GM18861 (cell line): ENCODE results near the gene STAC3.

Experiments
- ATAC-seq: cut with Tn5 transposase; IDR thresholded peaks from one replicate; pipeline ENCODE4 v1.9.1; 2021; ENCODE audit not compliant: unreplicated experiment

STAC3 gene

GRCh38 chr12:57236201-57236924 is 14.6 kb downstream of the STAC3 start:
- ATAC-seq, result no peak

- no peak for ATAC-seq
These were observed 15.3 kb downstream of the STAC3 start for GRCh38 chr12:57235728-57236131.

DNA sequence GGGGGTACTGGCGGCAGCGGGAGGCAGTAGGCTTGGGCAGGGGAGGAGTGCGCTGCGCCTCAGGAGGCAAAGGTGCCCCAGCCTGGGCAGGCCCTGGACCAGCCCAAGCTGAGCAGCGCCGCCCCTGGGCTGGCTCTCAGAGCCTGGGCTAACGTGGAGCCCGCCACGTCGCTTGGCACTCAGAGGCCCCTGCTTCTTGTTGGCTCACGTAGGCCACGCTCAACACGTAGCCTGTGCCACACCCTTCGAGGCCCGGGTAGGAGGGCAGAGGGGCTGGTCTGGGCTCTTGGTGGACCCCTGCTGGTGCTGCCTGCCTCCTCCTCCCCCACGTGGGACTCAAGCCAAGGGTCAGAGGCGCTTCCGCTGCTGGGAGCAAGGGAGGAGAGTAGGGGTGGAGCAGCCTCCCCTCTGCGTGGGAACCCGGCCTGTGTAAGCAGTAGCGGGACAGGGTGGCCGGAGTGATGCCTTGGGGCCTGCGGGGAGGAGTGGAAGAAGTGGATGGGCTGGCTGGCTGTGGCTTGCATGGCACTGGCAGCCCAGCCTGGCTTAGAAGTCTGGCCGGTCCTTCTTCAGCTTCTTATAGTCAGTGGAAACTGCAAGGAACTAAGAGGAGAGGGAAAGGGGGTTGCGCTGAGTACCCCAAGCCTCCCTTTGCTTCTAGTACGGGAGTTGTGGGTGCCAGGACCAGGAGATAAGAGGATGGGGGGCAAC is 15.8 kb downstream of the STAC3 start:
- ATAC-seq, result no peak

- ATAC-seq, result no peak
These were observed 16.4 kb downstream of the STAC3 start for GRCh38 chr12:57234571-57235016.

- no peak for ATAC-seq
These were observed 16.8 kb downstream of the STAC3 start for GRCh38 chr12:57234233-57234570.

DNA sequence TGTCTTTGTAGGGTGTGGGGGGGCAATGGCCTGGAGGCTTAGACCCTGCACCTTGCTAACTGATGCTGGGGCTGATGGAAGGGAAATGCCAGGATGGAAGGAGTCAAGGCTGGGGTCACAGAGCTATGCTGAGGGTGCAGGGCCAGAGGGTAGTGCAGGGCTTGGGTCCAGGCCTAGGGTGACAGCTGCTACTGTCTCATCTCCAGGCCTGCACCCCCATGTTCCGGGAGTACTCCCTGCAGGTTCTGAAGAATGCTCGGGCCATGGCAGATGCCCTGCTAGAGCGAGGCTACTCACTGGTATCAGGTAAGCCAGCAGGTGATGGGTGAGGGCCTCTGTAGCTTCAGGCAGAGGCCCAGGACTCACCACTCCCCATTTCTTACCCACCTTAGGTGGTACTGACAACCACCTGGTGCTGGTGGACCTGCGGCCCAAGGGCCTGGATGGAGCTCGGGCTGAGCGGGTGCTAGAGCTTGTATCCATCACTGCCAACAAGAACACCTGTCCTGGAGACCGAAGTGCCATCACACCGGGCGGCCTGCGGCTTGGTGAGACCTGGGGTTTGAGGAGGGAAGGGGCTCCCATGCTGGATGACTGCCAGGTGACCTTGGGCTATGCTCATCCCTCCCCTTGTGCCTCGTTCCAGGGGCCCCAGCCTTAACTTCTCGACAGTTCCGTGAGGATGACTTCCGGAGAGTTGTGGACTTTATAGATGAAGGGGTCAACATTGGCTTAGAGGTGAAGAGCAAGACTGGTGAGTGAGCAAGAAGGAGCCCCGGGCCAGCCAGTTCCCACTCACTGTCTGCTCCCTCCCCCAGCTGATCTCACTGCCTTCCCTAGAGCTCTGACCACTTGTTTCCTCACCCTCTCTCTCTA is 17.4 kb downstream of the STAC3 start:
- no peak for ATAC-seq

GRCh38 chr12:57232156-57232756 is 18.7 kb downstream of the STAC3 start:
- no peak for ATAC-seq

DNA sequence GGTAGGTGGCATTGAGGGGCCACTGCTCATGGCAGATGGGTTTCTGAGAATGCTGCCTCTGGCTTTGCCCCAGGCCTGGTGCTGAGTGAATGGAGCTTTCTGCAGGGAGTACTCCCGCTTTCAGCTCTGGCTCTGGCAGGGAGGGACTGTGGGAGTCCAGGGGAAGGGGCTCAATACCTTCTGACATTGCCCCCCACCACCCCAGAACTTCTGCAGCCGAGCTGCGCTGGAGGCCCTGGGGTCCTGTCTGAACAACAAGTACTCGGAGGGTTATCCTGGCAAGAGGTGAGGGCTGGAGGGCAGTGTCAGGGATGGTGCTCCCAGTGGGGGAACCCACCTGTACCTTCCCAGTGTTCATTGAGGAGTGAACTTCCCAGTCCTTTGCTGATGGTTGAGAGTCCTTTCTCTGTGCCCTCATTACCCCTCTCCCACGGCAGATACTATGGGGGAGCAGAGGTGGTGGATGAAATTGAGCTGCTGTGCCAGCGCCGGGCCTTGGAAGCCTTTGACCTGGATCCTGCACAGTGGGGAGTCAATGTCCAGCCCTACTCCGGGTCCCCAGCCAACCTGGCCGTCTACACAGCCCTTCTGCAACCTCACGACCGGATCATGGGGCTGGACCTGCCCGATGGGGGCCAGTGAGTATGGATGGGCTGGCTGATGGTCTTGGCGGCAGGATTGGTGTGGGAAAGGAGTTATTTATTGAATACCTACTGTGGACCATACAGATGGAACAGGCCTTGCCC is 19.5 kb downstream of the STAC3 start:
- ATAC-seq, result no peak

DNA sequence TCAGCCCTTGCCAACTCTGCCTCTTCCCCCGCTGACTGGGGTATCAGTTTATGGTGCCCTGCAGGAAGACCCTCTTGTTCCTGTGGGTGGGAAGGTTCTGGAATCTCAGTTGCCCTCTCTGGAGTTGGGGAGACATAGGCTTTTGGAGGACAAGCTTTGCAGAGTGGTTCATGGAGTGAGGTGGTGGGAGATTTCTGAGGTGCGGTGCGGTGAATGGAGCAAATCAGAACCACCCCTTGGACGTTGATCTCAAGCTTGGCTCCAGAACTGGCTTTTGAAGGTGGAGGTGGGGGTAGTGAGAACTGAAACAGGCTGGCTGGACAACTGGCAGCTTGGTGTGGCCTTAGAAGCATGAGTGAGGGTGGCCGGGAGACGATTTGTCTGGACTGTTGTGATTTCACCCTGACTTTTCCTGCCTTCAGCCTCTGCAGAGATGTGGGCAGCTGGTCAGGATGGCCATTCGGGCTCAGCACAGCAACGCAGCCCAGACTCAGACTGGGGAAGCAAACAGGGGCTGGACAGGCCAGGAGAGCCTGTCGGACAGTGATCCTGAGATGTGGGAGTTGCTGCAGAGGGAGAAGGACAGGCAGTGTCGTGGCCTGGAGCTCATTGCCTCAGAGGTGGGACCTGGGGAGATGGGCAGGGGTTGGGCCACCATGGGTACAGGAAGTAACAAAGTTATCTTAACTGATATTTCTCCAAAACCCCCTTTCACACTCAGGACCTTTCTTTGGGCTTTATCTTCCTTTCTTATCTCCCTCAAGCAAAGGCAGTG is 20.4 kb downstream of the STAC3 start:
- ATAC-seq, result no peak

- ATAC-seq, result peak; percentile 60
These were observed 21.2 kb downstream of the STAC3 start, which contains the start of gene SHMT2 for GRCh38 chr12:57229634-57230380. Gene SHMT2, plus strand, starts transcription at chr12:57229711. Its CDS starts 68 bp downstream, at chr12:57229779.

DNA sequence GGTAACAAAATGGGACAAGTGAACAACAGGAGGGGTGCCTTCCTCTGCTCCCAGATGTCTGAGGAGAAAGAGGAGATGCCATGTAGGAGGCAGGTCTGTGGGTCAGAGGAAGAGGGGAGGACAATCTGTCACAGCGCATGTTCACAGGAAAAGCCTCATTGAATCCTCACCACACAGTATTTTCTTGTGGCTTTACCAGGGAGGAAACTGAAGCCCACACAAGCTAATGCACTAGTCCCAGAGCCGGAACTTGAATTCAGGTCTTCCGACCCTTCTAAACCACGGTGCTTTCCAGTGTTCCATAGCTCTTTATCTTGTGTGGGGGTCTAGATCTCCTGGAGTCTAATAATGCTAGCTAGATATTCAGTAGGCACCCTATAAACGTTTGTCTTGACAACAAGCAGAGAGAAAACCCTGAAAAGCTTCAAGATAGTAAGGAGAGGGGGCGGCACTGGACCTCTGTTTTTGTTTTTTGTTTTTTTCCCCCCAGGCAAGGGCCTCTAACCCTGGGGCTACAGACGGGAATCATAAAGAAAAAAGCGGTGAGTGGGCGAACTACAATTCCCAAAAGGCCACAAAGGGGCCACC is 21.8 kb downstream of the STAC3 start:
- no peak for ATAC-seq

GRCh38 chr12:57227315-57228115 is 23.5 kb downstream of the STAC3 start:
- ATAC-seq, result no peak

DNA sequence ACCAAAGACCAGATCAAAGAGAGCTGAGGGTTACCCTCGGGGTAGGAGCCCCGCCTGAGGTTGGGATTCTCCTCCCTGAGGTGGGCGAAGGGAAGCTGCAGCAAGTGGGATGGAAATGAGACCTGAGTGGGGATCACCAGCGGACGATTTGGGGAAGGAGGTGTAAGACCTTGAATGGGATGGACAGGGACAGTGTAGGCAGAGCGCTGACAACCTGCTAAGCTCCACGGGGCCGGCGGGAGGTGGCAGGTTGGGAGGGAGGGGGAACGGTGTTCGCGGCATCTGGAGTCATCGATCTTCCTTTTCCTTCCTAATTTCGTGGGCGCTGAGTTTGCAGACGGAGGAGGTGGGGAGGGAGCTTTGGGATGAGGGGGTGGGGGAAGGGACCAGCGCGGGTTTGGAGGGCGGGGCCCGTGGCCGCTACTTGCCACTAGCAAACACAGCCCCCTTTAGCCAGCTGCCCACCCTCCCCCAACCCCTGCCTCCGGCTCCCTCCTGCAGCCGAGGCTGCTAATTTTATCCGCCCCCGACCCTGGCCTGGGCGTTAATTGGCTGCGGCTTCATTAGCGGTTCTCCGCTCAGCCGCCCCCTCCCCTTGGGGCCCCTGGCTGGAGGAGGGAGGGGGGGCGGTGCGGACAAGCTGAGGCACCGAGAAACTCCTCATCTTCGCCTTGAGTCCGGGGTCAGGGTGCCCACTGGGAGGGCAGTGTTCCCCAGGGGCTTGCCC is 24.2 kb downstream of the STAC3 start:
- ATAC-seq, result no peak

GRCh38 chr12:57225680-57226210 is 25.2 kb downstream of the STAC3 start:
- no peak for ATAC-seq

DNA sequence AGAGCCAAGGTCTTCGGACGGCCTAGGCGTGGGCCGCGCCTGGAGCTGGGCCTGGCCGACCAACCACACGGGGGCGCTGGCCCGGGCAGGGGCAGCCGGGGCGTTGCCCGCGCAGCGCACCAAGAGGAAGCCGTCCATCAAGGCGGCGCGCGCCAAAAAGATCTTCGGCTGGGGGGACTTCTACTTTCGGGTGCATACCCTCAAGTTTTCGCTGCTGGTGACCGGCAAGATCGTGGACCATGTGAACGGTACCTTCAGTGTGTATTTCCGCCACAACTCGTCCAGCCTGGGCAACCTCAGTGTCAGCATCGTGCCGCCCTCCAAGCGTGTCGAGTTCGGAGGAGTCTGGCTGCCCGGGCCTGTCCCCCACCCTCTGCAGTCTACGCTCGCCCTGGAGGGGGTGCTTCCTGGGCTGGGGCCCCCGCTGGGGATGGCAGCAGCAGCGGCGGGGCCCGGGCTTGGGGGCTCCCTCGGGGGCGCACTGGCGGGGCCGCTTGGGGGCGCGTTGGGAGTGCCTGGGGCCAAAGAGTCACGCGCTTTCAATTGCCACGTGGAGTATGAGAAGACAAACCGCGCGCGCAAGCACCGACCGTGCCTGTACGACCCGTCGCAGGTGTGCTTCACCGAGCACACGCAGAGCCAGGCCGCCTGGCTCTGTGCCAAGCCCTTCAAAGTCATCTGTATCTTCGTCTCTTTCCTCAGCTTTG is 25.9 kb downstream of the STAC3 start:
- no peak for ATAC-seq

DNA sequence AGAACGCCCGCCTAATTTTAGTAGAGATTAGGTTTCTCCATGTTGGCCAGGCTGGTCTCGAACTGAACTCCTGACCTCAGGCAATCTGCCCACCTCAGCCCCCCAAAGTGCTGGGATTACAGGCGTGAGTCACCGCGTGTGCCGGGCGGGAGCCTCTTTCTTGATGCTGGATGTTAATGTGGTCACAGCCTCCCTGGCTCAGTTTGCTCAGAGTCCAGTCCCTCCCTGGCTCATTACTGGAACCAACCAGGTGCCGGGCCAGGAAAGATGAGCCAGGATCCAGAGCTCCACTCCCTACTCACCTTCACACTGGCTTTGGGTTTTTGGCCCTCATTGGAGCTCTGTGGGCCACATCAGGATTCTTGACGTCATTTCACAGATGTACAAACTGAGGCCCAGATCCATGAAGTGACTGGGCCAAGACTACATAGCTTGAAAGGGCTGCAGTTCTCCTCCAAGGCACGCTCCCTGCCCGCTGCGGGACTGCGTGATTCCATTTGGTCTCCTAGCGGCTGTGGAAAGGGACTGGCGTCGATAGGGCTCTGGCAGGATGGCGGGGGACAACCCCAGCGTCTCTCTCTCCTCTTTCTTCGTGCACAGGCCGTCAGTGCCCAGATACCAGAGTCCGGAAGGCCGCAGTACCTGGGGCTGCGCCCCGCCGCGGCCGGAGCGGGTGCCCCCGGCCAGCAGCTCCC is 26.6 kb downstream of the STAC3 start:
- no peak for ATAC-seq
